Astrocyte (in vitro differentiated cells and primary cell): Measurements from ENCODE around the gene OVCA2. TPM values are rescaled to one million over a fixed set of nuclear protein-coding genes. Genes with fewer than 3 reads are reported as not detected.

ENCODE experiments used
- DNase-seq: peaks from one replicate; pipeline ENCODE4 v3.0.0-alpha.2; 2010; ENCODE audit warnings: low read depth
- FAIRE-seq: peaks from 2 replicates; lab custom pipeline; 2011; peaks lifted over from hg19 to GRCh38; lab: Jason Lieb, UNC
- H2AFZ ChIP-seq: 2 replicates; pipeline ENCODE4 v1.6.0; 2012; ENCODE audit warnings: low read depth, low read length, inconsistent platforms
- H3K27ac ChIP-seq: 2 replicates; pipeline ENCODE4 v1.5.1; 2011; ENCODE audit warnings: low read depth, low read length, inconsistent platforms
- H3K27me3 ChIP-seq: 2 replicates; pipeline ENCODE4 v1.6.0; 2011; ENCODE audit warnings: low read length, inconsistent platforms; ENCODE audit not compliant: insufficient read depth
- H3K36me3 ChIP-seq: 2 replicates; pipeline ENCODE4 v1.5.1; 2011; ENCODE audit warnings: low read length, inconsistent platforms; ENCODE audit not compliant: insufficient read depth
- H3K4me1 ChIP-seq: 2 replicates; pipeline ENCODE4 v1.5.1; 2011; ENCODE audit warnings: low read length, inconsistent platforms; ENCODE audit not compliant: insufficient read depth
- H3K4me2 ChIP-seq: 2 replicates; pipeline ENCODE4 v1.6.0; 2012; ENCODE audit warnings: low read length, inconsistent platforms
- H3K4me3 ChIP-seq: 2 replicates; pipeline ENCODE4 v1.5.1; 2011; ENCODE audit warnings: low read depth, mild to moderate bottlenecking, low read length, inconsistent platforms; ENCODE audit not compliant: insufficient read depth
- H3K79me2 ChIP-seq: 2 replicates; pipeline ENCODE4 v1.6.0; 2012; ENCODE audit warnings: mild to moderate bottlenecking, low read length, inconsistent platforms; ENCODE audit not compliant: insufficient read depth
- H3K9ac ChIP-seq: 2 replicates; pipeline ENCODE4 v1.6.0; 2012; ENCODE audit warnings: mild to moderate bottlenecking, low read length, inconsistent platforms
- H3K9me3 ChIP-seq: 2 replicates; pipeline ENCODE4 v1.5.1; 2012; ENCODE audit warnings: low read depth, mild to moderate bottlenecking, low read length, inconsistent platforms; ENCODE audit not compliant: insufficient read depth
- H4K20me1 ChIP-seq: 2 replicates; pipeline ENCODE4 v1.6.0; 2012; ENCODE audit warnings: low read length, inconsistent platforms; ENCODE audit not compliant: insufficient read depth
- H3K27ac Mint-ChIP-seq: one replicate; pipeline ENCODE4 v1.8.0; 2021; ENCODE audit warnings: mild to moderate bottlenecking, mixed read lengths; ENCODE audit not compliant: unreplicated experiment
- H3K27me3 Mint-ChIP-seq: one replicate; pipeline ENCODE4 v1.8.0; 2021; ENCODE audit warnings: low read depth, mixed read lengths; ENCODE audit not compliant: unreplicated experiment
- H3K36me3 Mint-ChIP-seq: one replicate; pipeline ENCODE4 v1.8.0; 2021; ENCODE audit warnings: low read depth, mixed read lengths; ENCODE audit not compliant: unreplicated experiment
- H3K4me1 Mint-ChIP-seq: one replicate; pipeline ENCODE4 v1.8.0; 2021; ENCODE audit warnings: low read depth, mixed read lengths; ENCODE audit not compliant: unreplicated experiment
- H3K4me3 Mint-ChIP-seq: one replicate; pipeline ENCODE4 v1.8.0; 2021; ENCODE audit warnings: mild to moderate bottlenecking, moderate library complexity, mixed read lengths; ENCODE audit not compliant: unreplicated experiment
- H3K9me3 Mint-ChIP-seq: one replicate; pipeline ENCODE4 v1.8.0; 2021; ENCODE audit warnings: mild to moderate bottlenecking, mixed read lengths; ENCODE audit not compliant: unreplicated experiment
- CTCF ChIP-seq: IDR thresholded peaks from 2 replicates; pipeline ENCODE4 v1.5.1; 2011; ENCODE audit warnings: low read depth, mild to moderate bottlenecking, inconsistent platforms, low read length, moderate library complexity; ENCODE audit not compliant: insufficient read depth
- EZH2 ChIP-seq: IDR thresholded peaks from 2 replicates; pipeline ENCODE4 v1.6.1; 2012; ENCODE audit warnings: mild to moderate bottlenecking, low read length, inconsistent platforms; ENCODE audit not compliant: insufficient read depth
- total RNA-seq: library from RNA; stranded (reverse); gene quantifications from 2 replicates; pipeline ENCODE4 v1.2.1, GENCODE V29; 2021

OVCA2 gene
- total RNA-seq, 1 donor from 2014 or later: 36.8 TPM

- no peak overlapping the region for H3K4me3 Mint-ChIP-seq
- Histone ChIP-seq H3K27me3 (no peaks in the 10 kb centered on the region), H3K36me3 (peaks cover 9% of the 10 kb centered on the region), H4K20me1 (peaks cover 40% of the 10 kb centered on the region), H3K9ac (peak overlapping the region; percentile 93), H3K27ac (peak overlapping the region; percentile 87), H2AFZ (no peak overlapping the region), H3K4me2 (peak overlapping the region; percentile 86), H3K9me3 (no peaks in the 10 kb centered on the region), H3K4me3 (peak overlapping the region; percentile 78), H3K79me2 (peaks cover 61% of the 10 kb centered on the region), H3K4me1 (peaks cover 36% of the 10 kb centered on the region)
- DNase-seq: no peak
- peaks cover 10% of the 10 kb centered on the region for H3K36me3 Mint-ChIP-seq
- H3K9me3 Mint-ChIP-seq: peaks cover 5% of the 10 kb centered on the region
- no peak overlapping the region for H3K27ac Mint-ChIP-seq
- no peak for TF ChIP-seq CTCF
- TF ChIP-seq EZH2: no peak
- no peak for FAIRE-seq
- H3K4me1 Mint-ChIP-seq: peaks cover 11% of the 10 kb centered on the region
- H3K27me3 Mint-ChIP-seq: peaks cover 2% of the 10 kb centered on the region
Observed at GRCh38 chr17:2055292-2056205, 13.7 kb downstream of the OVCA2 start.

GRCh38 chr17:2056206-2057174, 14.7 kb downstream of the OVCA2 start:
- H3K4me2 ChIP-seq: peak overlapping the region; percentile 86
- H3K4me3 Mint-ChIP-seq: peak overlapping the region; percentile 64
- H3K36me3 ChIP-seq: peaks cover 9% of the 10 kb centered on the region
- peak overlapping the region; percentile 78 for H3K4me3 ChIP-seq
- H3K36me3 Mint-ChIP-seq: peaks cover 14% of the 10 kb centered on the region
- H3K9me3 Mint-ChIP-seq: peaks cover 5% of the 10 kb centered on the region
- H3K4me1 Mint-ChIP-seq: peaks cover 15% of the 10 kb centered on the region
- H2AFZ ChIP-seq: no peak overlapping the region
- peak overlapping the region; percentile 34 for H3K27ac Mint-ChIP-seq
- H3K9me3 ChIP-seq: no peaks in the 10 kb centered on the region
- no peak for FAIRE-seq
- TF ChIP-seq CTCF (no peak), EZH2 (no peak)
- peaks cover 2% of the 10 kb centered on the region for H3K27me3 Mint-ChIP-seq
- peaks cover 70% of the 10 kb centered on the region for H3K79me2 ChIP-seq
- peaks cover 41% of the 10 kb centered on the region for H3K4me1 ChIP-seq
- DNase-seq: no peak
- H3K27ac ChIP-seq: peak overlapping the region; percentile 83
- H3K27me3 ChIP-seq: no peaks in the 10 kb centered on the region
- peak overlapping the region; percentile 93 for H3K9ac ChIP-seq
- peaks cover 38% of the 10 kb centered on the region for H4K20me1 ChIP-seq
